HL-60/S4 treated with retinoic acid at 250 ng/mL for 4 days and 3 days (cell line): ENCODE results near the gene SMC4.

ENCODE experiments used
- in situ Hi-C: fragments of 300-500 bp; cut with MboI; formaldehyde crosslinking; loops from 2 replicates; pipeline ENCODE4 v1.7.0; 2022; ENCODE audit warnings: low sequenced_read_pairs

Gene SMC4

GRCh38 chr3:160473221-160473620 is 73.8 kb downstream of the SMC4 start:
- in situ Hi-C loops, result no loop called here

GRCh38 chr3:160473978-160474377 is 74.5 kb downstream of the SMC4 start:
- in situ Hi-C loops, result no loop called here

- in situ Hi-C loops, result no loop called here
Measured at GRCh38 chr3:160474416-160474838, 75.0 kb downstream of the SMC4 start.

GRCh38 chr3:160475153-160475552 is 75.7 kb downstream of the SMC4 start:
- in situ Hi-C loops, result no loop called here

GRCh38 chr3:160475884-160476283 is 76.4 kb downstream of the SMC4 start:
- in situ Hi-C loops, result no loop called here

- in situ Hi-C loops, result no loop called here
Measured at GRCh38 chr3:160477750-160478149, 78.3 kb downstream of the SMC4 start.

- in situ Hi-C loops, result no loop called here
Measured at GRCh38 chr3:160478338-160478737, 78.9 kb downstream of the SMC4 start.

GRCh38 chr3:160479376-160479775 is 79.9 kb downstream of the SMC4 start:
- in situ Hi-C loops, result no loop called here

GRCh38 chr3:160480931-160481330 is 81.5 kb downstream of the SMC4 start:
- in situ Hi-C loops, result no loop called here

GRCh38 chr3:160481856-160482255 is 82.4 kb downstream of the SMC4 start:
- in situ Hi-C loops, result no loop called here

- in situ Hi-C loops, result no loop called here
Measured at GRCh38 chr3:160482796-160483195, 83.3 kb downstream of the SMC4 start.
